ENCODE data around the gene LARP1. TPM values are rescaled to one million over a fixed set of nuclear protein-coding genes. Genes with fewer than 3 reads are reported as not detected.

The LARP1 gene
- total and polyA plus RNA-seq, 2 donors (not counting 1 experiment from before 2014, with no cell fraction given) = 59.6 to 150 TPM

DNA sequence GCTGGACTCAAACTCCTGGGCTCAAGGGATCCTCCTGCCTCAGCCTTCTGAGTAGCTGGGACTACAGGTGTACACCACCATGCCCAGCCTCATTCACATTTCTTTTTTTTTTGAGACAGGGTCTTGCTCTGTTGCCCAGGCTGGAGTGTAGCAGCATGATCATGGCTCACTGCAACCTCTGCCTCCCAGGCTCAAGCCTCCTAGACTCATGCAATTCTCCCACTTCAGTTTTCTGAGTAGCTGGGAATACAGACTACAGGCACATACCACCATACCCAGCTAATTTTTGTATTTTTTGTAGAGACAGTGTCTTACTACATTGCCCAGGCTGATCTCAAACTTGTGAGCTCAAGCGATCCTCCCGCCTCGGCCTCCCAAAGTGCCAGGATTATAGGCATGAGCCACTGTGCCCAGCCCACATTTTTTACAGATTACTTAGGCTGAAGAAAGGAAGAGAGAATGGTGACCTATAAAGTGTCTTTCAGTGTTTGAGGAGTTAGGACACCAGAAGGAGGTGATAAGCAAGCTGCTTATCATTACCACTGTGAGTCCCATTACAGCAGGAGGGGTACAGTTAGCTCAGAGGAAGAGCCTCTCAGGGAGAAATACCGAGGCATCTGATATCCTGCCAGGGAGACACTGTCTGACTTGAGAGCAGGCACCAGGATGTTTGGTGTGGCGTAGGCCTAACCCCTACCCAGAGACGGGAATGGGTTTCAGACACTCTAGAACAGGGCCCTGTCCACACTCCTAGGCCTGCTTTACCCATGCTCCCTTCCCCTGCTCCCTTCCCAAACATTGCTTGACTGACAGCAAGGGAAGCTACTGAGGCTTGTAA, 85.5 kb downstream of the LARP1 start:
- Mint-ChIP-seq H3K4me3 (no peak overlapping the region), H3K9me3 (ENCODE audit: insufficient read depth) (no peaks in the 10 kb centered on the region), H3K27ac (no peak overlapping the region), H3K4me1 (no peaks in the 10 kb centered on the region), H3K27me3 (no peaks in the 10 kb centered on the region)
- no peak for ATAC-seq (ENCODE audit: low read depth)
- CTCF ChIA-PET = no interaction called here
- no peak for TF ChIP-seq EZH2 (IDR thresholded peaks at IDR 0.05; ENCODE audit: borderline replicate concordance, insufficient read depth, low read depth, low read length, poor library complexity, severe bottlenecking)
- TF ChIP-seq, protein P1, sequence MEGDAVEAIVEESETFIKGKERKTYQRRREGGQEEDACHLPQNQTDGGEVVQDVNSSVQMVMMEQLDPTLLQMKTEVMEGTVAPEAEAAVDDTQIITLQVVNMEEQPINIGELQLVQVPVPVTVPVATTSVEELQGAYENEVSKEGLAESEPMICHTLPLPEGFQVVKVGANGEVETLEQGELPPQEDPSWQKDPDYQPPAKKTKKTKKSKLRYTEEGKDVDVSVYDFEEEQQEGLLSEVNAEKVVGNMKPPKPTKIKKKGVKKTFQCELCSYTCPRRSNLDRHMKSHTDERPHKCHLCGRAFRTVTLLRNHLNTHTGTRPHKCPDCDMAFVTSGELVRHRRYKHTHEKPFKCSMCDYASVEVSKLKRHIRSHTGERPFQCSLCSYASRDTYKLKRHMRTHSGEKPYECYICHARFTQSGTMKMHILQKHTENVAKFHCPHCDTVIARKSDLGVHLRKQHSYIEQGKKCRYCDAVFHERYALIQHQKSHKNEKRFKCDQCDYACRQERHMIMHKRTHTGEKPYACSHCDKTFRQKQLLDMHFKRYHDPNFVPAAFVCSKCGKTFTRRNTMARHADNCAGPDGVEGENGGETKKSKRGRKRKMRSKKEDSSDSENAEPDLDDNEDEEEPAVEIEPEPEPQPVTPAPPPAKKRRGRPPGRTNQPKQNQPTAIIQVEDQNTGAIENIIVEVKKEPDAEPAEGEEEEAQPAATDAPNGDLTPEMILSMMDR (IDR thresholded peaks at IDR 0.05) = no peak
- H3K27me3 ChIP-seq (replicated peaks in 1 of 4; ENCODE audit: control extremely low read depth in 1 of 4, control insufficient read depth in 3 of 4, insufficient read depth in 4 of 4, low read length in 3 of 4) = no peaks in the 10 kb centered on the region
- no peak overlapping the region for H3K27ac ChIP-seq (ENCODE audit: low read length in 2 of 2)
- no peaks in the 10 kb centered on the region for H3K36me3 ChIP-seq (replicated peaks in 1 of 2; ENCODE audit: control extremely low read depth in 1 of 2, control insufficient read depth in 1 of 2, extremely low read depth in 1 of 2, insufficient read depth in 2 of 2, low read length in 1 of 2)
- intact Hi-C loops (cut with micrococcal nuclease) = no loop called here
- no peak for DNase-seq
- no peak overlapping the region for H3K4me3 ChIP-seq (ENCODE audit: control extremely low read depth in 1 of 5, extremely low read depth in 1 of 5, insufficient read depth in 1 of 5, low read depth in 2 of 5, low read length in 4 of 5)
- 82% methylated on average over 2 of the region's 6 CpGs for WGBS (ENCODE audit: insufficient coverage)
- POLR2A ChIA-PET = no interaction called here
- H3K9me3 ChIP-seq (ENCODE audit: control extremely low read depth in 1 of 3, control insufficient read depth in 2 of 3, insufficient read depth in 1 of 3, low read length in 2 of 3) = no peaks in the 10 kb centered on the region
- no peaks in the 10 kb centered on the region for H3K79me2 ChIP-seq (ENCODE audit: control insufficient read depth, insufficient read depth, low read length)
- H2AFZ ChIP-seq (ENCODE audit: insufficient read depth, low read depth, low read length, poor library complexity, severe bottlenecking) = no peak overlapping the region
- H3K9ac ChIP-seq (ENCODE audit: low read length) = no peak overlapping the region
- H4K20me1 ChIP-seq (ENCODE audit: control insufficient read depth, insufficient read depth, low read length, poor library complexity, severe bottlenecking) = no peaks in the 10 kb centered on the region
- H3K4me2 ChIP-seq (replicated peaks; ENCODE audit: low read depth, low read length, poor library complexity, severe bottlenecking) = no peak overlapping the region
- no peaks in the 10 kb centered on the region for H3K4me1 ChIP-seq (ENCODE audit: control insufficient read depth in 2 of 2, insufficient read depth in 2 of 2, low read length in 2 of 2)

DNA sequence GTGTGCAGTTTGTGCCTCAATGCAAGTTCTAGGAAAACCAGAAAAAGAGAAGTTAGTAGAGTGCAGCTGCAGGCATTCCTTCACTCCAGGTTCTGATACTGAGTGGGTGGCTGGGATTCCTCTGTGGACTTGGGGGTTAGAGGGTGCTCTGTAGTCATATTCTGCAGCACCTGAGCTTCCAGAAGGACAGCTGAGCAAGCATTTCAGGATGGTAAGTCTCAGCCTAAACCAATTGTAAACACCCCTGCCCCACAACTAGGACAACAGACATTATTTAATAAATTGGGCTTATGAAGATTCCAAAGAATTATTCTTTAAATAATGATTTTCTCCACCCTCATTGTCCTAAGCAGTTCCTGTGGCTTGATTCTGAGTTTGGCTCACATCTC, 86.1 kb downstream of the LARP1 start:
- Mint-ChIP-seq H3K4me3 (no peak overlapping the region), H3K27me3 (no peaks in the 10 kb centered on the region), H3K4me1 (no peaks in the 10 kb centered on the region), H3K27ac (no peak overlapping the region), H3K9me3 (ENCODE audit: insufficient read depth) (no peaks in the 10 kb centered on the region)
- Histone ChIP-seq H3K36me3 (replicated peaks in 1 of 2; ENCODE audit: control extremely low read depth in 1 of 2, control insufficient read depth in 1 of 2, extremely low read depth in 1 of 2, insufficient read depth in 2 of 2, low read length in 1 of 2) (no peaks in the 10 kb centered on the region), H3K9ac (ENCODE audit: low read length) (no peak overlapping the region), H2AFZ (ENCODE audit: insufficient read depth, low read depth, low read length, poor library complexity, severe bottlenecking) (no peak overlapping the region), H3K4me2 (replicated peaks; ENCODE audit: low read depth, low read length, poor library complexity, severe bottlenecking) (no peak overlapping the region), H3K27me3 (replicated peaks in 1 of 4; ENCODE audit: control extremely low read depth in 1 of 4, control insufficient read depth in 3 of 4, insufficient read depth in 4 of 4, low read length in 3 of 4) (no peaks in the 10 kb centered on the region), H4K20me1 (ENCODE audit: control insufficient read depth, insufficient read depth, low read length, poor library complexity, severe bottlenecking) (no peaks in the 10 kb centered on the region), H3K9me3 (ENCODE audit: control extremely low read depth in 1 of 3, control insufficient read depth in 2 of 3, insufficient read depth in 1 of 3, low read length in 2 of 3) (no peaks in the 10 kb centered on the region), H3K79me2 (ENCODE audit: control insufficient read depth, insufficient read depth, low read length) (no peaks in the 10 kb centered on the region), H3K4me1 (ENCODE audit: control insufficient read depth in 2 of 2, insufficient read depth in 2 of 2, low read length in 2 of 2) (no peaks in the 10 kb centered on the region), H3K27ac (ENCODE audit: low read length in 2 of 2) (no peak overlapping the region), H3K4me3 (ENCODE audit: control extremely low read depth in 1 of 5, extremely low read depth in 1 of 5, insufficient read depth in 1 of 5, low read depth in 2 of 5, low read length in 4 of 5) (no peak overlapping the region)
- intact Hi-C loops (cut with micrococcal nuclease) = no loop called here
- DNase-seq (no peak), ATAC-seq (ENCODE audit: low read depth) (no peak)
- CTCF ChIA-PET = no interaction called here
- no peak for TF ChIP-seq EZH2 (IDR thresholded peaks at IDR 0.05; ENCODE audit: borderline replicate concordance, insufficient read depth, low read depth, low read length, poor library complexity, severe bottlenecking)
- TF ChIP-seq, protein P1 (IDR thresholded peaks at IDR 0.05) = no peak
- POLR2A ChIA-PET = no interaction called here
